ENCODE measurements around the gene NAA10.

- TF ChIP-seq ZNF337 (CRISPR knock-in tag; IDR thresholded peaks at IDR 0.05; ENCODE audit: borderline replicate concordance, low read depth) = no peak
- no peak for TF ChIP-seq USF2 (IDR thresholded peaks at IDR 0.05; ENCODE audit: low read depth, low read length)
- TF ChIP-seq USF2 (CRISPR knock-in tag; IDR thresholded peaks at IDR 0.05; ENCODE audit: borderline replicate concordance) = no peak
- TF ChIP-seq HDAC2 (CRISPR knock-in tag; IDR thresholded peaks at IDR 0.05) = no peak
- TF ChIP-seq CTCF (CRISPR knock-in tag; IDR thresholded peaks at IDR 0.05) = no peak
- no peak for TF ChIP-seq CBX5 (CRISPR knock-in tag; IDR thresholded peaks at IDR 0.05; ENCODE audit: borderline replicate concordance)
- no peak for TF ChIP-seq TGIF2 (CRISPR knock-in tag; IDR thresholded peaks at IDR 0.05)
- TF ChIP-seq ZNF563 (CRISPR knock-in tag; IDR thresholded peaks at IDR 0.05) = no peak
- TF ChIP-seq ZNF431 (CRISPR knock-in tag; IDR thresholded peaks at IDR 0.05; ENCODE audit: borderline replicate concordance, low read depth) = no peak
- TF ChIP-seq NR1H2 (CRISPR knock-in tag; IDR thresholded peaks at IDR 0.05; ENCODE audit: borderline replicate concordance, low read depth) = no peak
- TF ChIP-seq TAF15 (IDR thresholded peaks at IDR 0.05; ENCODE audit: low read depth, low read length, poor library complexity, severe bottlenecking) = no peak
- TF ChIP-seq NFYB (CRISPR knock-in tag; IDR thresholded peaks at IDR 0.05) = no peak
- no peak for TF ChIP-seq PATZ1 (CRISPR knock-in tag; IDR thresholded peaks at IDR 0.05)
These were observed 11.4 kb upstream of the NAA10 start for GRCh38 chrX:153945956-153946943.
